ENCODE measurements around the gene SLC16A2. TPM values are rescaled to one million over a fixed set of nuclear protein-coding genes. Genes with fewer than 3 reads are reported as not detected.

The SLC16A2 gene
- polyA plus RNA-seq, 1 of the 3 experiments (the other 2 are of a cell fraction), result 10.9 TPM

DNA sequence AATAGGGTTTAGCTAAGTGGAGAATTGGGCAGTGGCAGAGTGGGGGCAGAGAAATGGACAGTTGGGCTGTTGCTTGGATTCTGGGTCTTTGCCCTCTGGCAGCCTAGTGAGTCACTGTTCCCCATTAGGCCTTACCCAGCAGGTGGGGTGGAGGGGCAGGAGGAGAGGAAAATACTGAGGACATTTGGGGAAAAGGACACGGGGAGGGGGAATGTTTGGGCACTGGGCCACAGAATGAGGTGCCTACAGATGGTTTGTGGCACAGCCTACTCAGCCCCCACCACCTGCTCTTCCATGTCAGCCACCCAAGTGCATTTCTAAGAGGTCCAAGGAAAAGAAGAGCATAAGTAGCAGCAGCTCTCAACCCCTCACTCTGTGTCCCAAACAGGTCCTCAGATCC is 13.0 kb downstream of the SLC16A2 start (continued):
- TF ChIP-seq, protein P1, sequence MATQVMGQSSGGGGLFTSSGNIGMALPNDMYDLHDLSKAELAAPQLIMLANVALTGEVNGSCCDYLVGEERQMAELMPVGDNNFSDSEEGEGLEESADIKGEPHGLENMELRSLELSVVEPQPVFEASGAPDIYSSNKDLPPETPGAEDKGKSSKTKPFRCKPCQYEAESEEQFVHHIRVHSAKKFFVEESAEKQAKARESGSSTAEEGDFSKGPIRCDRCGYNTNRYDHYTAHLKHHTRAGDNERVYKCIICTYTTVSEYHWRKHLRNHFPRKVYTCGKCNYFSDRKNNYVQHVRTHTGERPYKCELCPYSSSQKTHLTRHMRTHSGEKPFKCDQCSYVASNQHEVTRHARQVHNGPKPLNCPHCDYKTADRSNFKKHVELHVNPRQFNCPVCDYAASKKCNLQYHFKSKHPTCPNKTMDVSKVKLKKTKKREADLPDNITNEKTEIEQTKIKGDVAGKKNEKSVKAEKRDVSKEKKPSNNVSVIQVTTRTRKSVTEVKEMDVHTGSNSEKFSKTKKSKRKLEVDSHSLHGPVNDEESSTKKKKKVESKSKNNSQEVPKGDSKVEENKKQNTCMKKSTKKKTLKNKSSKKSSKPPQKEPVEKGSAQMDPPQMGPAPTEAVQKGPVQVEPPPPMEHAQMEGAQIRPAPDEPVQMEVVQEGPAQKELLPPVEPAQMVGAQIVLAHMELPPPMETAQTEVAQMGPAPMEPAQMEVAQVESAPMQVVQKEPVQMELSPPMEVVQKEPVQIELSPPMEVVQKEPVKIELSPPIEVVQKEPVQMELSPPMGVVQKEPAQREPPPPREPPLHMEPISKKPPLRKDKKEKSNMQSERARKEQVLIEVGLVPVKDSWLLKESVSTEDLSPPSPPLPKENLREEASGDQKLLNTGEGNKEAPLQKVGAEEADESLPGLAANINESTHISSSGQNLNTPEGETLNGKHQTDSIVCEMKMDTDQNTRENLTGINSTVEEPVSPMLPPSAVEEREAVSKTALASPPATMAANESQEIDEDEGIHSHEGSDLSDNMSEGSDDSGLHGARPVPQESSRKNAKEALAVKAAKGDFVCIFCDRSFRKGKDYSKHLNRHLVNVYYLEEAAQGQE (IDR thresholded peaks at IDR 0.05; ENCODE audit: low read depth, low read length), result no peak

DNA sequence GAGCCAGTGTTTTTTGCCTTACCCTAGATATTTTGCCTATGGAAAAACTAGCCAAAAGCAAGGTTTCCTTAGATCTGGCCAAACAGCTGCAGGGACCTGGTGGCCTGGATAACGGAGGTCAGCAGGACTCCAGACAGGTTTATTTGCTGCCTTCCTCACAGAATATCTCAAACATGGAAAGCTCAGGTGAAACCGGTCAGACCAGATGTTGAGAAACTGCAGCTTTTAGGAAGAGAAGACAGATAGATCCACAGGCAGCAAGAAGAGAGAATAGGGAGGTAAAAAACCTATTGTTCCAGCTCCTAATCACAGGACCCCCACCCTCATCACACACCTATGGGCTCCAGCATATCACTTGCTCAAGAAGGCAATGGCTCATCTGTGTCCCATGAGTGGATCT is 16.2 kb downstream of the SLC16A2 start:
- Histone ChIP-seq H3K4me2 (no peak overlapping the region), H3F3A (replicated peaks; ENCODE audit: insufficient read depth) (no peaks in the 10 kb centered on the region), H2AFZ (ENCODE audit: low read depth) (no peak overlapping the region), H3K27me3 (ENCODE audit: insufficient read depth) (no peaks in the 10 kb centered on the region), H3K9ac (no peak overlapping the region), H3K79me2 (ENCODE audit: insufficient read depth) (no peaks in the 10 kb centered on the region), H3K4me1 (ENCODE audit: control insufficient read depth in 1 of 2, insufficient read depth in 2 of 2, low read depth in 1 of 2, low read length in 1 of 2) (no peaks in the 10 kb centered on the region), H3K9me3 (no peaks in the 10 kb centered on the region), H3K36me3 (replicated peaks in 1 of 2; ENCODE audit: control insufficient read depth in 1 of 2, insufficient read depth in 2 of 2, low read length in 1 of 2) (no peaks in the 10 kb centered on the region), H4K20me1 (ENCODE audit: insufficient read depth) (no peaks in the 10 kb centered on the region), H3K4me3 (ENCODE audit: low read depth in 2 of 2, low read length in 1 of 2) (no peak overlapping the region), H3K9me2 (no peaks in the 10 kb centered on the region), H3K27ac (ENCODE audit: low read depth in 2 of 2, low read length in 1 of 2) (no peak overlapping the region)
- no peak for DNase-seq
- 60% methylated on average over 2 of the region's 2 CpGs for WGBS (ENCODE audit: low lambda C conversion rate)
- TF ChIP-seq POLR2AphosphoS5 (IDR thresholded peaks at IDR 0.05; ENCODE audit: low read depth, low read length) (no peak), GABPA (IDR thresholded peaks at IDR 0.05; ENCODE audit: low read depth) (no peak), SMC3 (IDR thresholded peaks at IDR 0.05; ENCODE audit: low read depth, low read length) (no peak), FOXM1 (IDR thresholded peaks at IDR 0.05; ENCODE audit: low read depth) (no peak), EZH2phosphoT487 (IDR thresholded peaks at IDR 0.05; ENCODE audit: borderline replicate concordance, low read depth) (no peak), TEAD4 (IDR thresholded peaks at IDR 0.05; ENCODE audit: borderline replicate concordance, insufficient read depth) (no peak), NFIC (IDR thresholded peaks at IDR 0.05; ENCODE audit: borderline replicate concordance) (no peak), FOXJ3 (CRISPR knock-in tag; IDR thresholded peaks at IDR 0.05) (no peak), MEF2A (IDR thresholded peaks at IDR 0.05; ENCODE audit: borderline replicate concordance, low read depth) (no peak), SIN3A (IDR thresholded peaks at IDR 0.05; ENCODE audit: borderline replicate concordance, low read depth, low read length) (no peak), YY1 (IDR thresholded peaks at IDR 0.05; ENCODE audit: low read depth) (no peak), TCF12 (IDR thresholded peaks at IDR 0.05) (no peak), GATA2 (CRISPR knock-in tag; IDR thresholded peaks at IDR 0.05) (no peak)
- TF ChIP-seq, protein P2, sequence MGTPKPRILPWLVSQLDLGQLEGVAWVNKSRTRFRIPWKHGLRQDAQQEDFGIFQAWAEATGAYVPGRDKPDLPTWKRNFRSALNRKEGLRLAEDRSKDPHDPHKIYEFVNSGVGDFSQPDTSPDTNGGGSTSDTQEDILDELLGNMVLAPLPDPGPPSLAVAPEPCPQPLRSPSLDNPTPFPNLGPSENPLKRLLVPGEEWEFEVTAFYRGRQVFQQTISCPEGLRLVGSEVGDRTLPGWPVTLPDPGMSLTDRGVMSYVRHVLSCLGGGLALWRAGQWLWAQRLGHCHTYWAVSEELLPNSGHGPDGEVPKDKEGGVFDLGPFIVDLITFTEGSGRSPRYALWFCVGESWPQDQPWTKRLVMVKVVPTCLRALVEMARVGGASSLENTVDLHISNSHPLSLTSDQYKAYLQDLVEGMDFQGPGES (IDR thresholded peaks at IDR 0.05; ENCODE audit: low read depth, low read length), result no peak
- TF ChIP-seq, protein P3, sequence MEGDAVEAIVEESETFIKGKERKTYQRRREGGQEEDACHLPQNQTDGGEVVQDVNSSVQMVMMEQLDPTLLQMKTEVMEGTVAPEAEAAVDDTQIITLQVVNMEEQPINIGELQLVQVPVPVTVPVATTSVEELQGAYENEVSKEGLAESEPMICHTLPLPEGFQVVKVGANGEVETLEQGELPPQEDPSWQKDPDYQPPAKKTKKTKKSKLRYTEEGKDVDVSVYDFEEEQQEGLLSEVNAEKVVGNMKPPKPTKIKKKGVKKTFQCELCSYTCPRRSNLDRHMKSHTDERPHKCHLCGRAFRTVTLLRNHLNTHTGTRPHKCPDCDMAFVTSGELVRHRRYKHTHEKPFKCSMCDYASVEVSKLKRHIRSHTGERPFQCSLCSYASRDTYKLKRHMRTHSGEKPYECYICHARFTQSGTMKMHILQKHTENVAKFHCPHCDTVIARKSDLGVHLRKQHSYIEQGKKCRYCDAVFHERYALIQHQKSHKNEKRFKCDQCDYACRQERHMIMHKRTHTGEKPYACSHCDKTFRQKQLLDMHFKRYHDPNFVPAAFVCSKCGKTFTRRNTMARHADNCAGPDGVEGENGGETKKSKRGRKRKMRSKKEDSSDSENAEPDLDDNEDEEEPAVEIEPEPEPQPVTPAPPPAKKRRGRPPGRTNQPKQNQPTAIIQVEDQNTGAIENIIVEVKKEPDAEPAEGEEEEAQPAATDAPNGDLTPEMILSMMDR (IDR thresholded peaks at IDR 0.05), result no peak
- TF ChIP-seq, protein P1 (IDR thresholded peaks at IDR 0.05; ENCODE audit: low read depth, low read length), result no peak
- ChIA-PET POLR2A (no interaction called here), CTCF (interaction anchor here (0.9 to 1.7 kb wide), 3 partner anchors 54 to 94 kb away, joined by 3 to 5 read pairs (median 3); no protein-coding TSS in a partner anchor)
